NCI-H748 (cell line): Measurements from ENCODE around the gene SEMA3D.
"Not testable (repeated sequence)": the region's sequence is repeated elsewhere in the genome, so short reads cannot be mapped to it uniquely, and the experiment has no call there.

Experiments
- DNase-seq: peaks from one replicate; lab custom pipeline; 2025; ENCODE audit not compliant: unreplicated experiment; lab: John Stamatoyannopoulos, UW

The SEMA3D gene

DNA sequence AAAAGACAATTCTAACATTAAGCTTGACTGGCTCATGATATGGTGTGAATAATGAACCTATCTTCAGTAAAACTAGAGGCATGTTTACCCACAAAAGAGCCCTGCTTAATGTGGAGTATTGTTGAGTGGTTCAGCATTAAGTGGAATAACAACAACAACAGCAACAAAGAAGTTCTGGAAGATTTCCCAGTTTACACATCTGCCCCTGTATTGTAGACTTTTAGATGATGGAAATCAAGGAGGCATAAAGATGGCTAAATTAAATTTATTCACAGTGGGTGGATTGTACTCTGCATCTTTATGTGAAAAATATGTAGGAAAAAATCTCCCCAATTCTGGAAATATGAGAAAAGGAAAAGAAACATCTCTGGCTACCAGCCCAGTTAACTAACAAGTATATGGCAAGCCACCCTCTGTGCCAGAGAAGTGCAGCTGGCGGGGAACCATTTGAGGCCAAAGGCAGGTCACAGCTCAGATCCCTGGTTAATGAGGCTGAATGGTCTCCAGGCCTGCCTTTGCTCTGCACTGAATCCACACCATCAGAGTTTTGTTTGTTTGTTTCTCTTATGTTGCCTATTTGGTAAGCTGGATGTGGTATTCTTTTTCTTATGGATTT lies 186.0 kb downstream of the SEMA3D start:
- peak; percentile 68 for DNase-seq

DNA sequence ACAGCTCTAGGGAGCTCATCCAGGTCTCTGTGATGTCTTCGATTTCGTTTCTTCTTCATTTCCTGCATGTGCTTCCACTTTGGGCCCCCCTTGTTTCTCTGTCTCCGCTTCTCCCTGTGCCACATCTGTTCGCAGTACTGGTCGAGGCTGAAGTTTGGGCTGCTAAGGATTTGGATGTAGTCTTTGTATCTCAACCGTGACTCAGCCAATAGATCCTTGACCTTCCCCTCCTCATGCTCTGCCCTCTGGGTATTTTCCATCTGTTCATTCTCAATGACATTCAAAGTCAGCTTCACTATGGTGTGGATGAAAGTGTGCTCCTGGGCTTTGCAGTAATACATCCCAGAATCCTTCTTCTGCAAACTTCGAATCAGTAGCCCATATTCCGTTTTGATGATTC lies 187.4 kb downstream of the SEMA3D start:
- DNase-seq, result no peak

- no peak for DNase-seq
Observed at GRCh38 chr7:84998665-84999064, 188.2 kb downstream of the SEMA3D start.

DNA sequence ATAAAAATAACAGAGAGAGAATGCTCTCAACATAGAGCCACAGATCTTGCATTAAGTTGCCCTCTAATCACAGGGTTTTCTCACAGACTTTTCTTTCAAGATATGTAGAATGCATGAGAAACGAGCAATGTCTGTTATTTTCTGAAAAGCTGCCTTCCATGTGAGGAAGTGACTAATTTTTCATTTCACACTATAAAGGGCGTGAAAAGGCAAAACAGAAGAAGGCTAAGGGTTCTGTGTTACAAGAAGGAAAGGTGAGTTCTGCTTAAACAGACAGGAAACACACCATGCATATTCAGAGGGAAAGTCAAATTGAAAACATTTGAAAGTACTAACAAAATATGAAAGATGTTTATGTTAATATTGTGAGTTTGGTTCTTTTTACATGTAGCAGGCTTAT lies 189.2 kb downstream of the SEMA3D start:
- DNase-seq, result no peak

GRCh38 chr7:84992954-84993353 lies 193.9 kb downstream of the SEMA3D start:
- not testable (repeated sequence) for DNase-seq

DNA sequence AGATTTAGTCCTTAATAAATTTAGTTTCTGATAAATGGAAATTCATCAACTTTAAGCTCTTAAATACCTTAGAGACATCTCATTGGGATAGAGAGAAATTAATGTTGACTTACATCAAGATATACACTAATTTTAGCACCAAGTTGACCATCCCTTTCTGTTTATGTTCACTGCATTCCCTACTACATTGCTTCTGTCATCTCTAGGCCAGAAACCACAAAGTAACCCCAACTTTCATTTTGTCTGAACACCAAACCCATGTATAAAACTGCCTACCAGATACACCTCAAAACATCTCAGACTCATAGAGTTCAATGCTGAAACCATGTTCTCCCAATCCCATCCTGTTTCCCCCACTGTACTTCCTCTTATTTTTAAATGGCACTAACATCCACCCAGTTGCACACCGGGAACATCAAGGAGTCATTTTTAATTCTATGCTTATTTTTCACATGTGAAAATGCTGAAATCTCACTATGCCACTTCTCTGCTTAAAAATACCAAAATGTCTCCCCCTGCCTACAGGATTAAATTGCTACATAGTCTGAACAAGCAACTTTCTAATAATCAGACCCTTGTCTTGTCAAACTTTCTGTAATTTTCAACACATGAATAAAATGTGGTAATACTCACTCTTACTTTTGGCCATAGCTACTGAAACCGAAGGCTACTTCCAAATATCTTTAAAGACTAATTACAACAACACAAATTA lies 201.6 kb downstream of the SEMA3D start:
- no peak for DNase-seq

DNA sequence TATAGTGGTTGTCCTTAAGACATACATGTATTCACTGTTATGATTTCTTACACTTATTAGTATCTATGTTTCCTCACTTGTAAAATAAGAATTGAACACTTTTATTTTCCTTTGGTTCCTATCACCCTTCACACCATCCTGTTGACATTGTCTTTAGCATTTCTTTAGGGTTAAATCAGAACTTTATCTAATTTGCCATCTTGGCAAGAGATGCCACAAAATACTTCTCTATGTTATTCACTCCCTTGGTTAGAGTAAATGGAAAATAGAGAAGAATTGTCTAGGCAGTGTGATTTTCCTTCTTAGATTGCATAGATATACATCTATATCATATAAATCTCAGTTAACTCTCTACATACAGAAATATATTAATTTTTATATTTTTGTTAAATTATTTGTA lies 204.7 kb downstream of the SEMA3D start:
- no peak for DNase-seq

DNA sequence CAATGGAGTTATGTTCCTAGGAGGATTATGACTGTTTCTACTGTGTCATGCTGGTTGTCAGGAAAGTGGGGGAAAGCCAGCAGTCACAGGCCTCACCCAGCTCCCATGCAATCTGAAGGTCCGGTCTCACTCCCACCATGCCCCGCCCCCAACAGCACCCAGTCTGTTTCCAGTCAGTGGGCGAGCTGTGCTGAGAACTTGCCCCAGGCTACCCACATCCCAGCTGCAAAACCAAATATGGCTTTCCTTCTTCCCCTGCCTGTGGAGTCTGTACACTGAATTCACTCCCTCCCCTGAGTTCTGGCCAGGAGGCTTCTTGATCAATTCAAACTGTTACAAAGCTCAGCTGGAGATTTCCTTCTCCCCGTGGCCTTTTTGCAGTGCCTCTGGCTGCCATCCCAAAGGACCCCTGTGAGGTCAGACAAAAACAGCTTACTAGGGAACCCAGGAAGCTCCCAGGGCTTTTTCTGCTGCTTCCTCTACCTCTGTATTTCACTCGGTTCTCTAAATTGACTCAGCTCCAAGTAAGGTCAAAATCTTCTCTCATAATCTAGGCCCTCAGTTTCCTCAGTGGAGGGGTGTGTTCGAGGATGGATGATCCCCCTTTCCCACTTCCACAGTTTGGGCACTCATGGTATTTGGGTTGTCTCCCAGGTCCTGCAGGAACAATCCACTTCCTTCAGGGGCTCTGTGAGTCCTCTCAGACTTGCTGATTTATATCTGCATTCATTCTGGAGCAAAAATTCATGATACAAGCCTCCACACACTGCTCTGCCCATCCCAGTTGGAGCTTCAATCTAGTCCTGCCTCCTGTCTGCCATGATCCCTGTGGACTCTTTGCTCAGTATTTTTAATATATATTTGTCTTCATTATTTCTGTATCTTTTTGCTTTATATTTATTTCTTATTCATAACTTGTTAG lies 205.5 kb downstream of the SEMA3D start:
- no peak for DNase-seq

GRCh38 chr7:84975586-84976185 lies 211.2 kb downstream of the SEMA3D start:
- DNase-seq, result no peak

- no peak for DNase-seq
Observed at GRCh38 chr7:84971360-84971759, 215.5 kb downstream of the SEMA3D start.

GRCh38 chr7:84970670-84971069 lies 216.2 kb downstream of the SEMA3D start:
- no peak for DNase-seq

DNA sequence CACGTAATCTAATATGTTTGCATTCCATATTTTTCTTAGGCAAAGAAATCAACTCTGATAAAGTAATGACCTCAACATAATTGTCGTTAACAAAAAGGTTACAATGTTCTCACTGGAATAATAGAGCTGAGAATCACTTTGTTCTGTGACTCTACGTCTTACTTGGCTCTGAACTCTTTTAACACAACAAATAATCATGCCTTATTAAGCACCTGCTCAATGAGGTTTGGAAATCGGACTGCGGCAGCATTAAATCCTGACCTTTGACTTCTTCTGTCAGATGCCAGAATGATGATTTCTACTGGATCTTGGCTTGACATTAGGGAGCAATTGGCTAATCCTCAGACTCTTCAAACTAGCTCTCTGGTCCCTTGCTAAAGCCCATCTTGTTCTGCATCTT lies 233.6 kb downstream of the SEMA3D start:
- DNase-seq, result no peak

- no peak for DNase-seq
Observed at GRCh38 chr7:84950836-84951235, 236.0 kb downstream of the SEMA3D start.

DNA sequence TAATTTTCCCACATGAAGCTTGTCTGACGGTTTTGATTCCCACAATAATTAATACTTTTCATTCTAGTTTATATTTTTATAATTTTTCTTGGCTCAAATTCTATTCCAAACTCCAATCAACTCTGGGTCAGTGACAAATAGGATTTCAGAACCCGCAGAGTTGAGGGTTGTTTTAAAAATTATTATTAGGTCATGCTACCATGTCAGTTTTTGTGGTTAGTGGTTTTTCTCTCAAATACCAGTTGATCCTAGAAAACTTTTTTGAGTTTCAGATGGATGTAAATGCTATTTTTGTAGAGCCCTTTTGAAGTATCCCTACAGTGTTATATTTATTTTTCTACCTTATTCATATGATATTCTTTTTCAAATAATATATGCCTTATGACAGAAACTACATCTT lies 237.4 kb downstream of the SEMA3D start:
- DNase-seq, result no peak

- DNase-seq, result no peak
Observed at GRCh38 chr7:84949067-84949466, 237.8 kb downstream of the SEMA3D start.

DNA sequence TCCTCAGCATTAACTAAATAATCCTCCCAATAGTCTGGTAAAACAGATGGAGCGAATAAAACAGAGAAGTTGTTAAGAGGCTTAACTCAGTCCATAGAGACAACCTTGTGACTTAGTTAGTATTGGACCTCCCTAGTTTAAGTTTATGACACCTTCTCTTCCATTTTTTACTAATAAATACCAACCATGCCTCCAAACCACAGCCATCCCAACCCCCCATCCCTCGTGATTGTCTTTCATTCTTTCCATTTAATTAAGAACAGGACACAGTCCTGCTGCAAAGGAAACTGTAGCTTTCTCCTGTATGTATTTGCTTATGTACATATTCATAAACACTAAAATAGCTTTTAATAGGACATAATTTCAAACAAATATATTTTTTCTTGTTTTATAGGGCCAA lies 238.2 kb downstream of the SEMA3D start:
- DNase-seq, result no peak

- DNase-seq, result no peak
Observed at GRCh38 chr7:84946549-84946948, 240.3 kb downstream of the SEMA3D start.
